ENCODE results near the gene ADD2.

DNA sequence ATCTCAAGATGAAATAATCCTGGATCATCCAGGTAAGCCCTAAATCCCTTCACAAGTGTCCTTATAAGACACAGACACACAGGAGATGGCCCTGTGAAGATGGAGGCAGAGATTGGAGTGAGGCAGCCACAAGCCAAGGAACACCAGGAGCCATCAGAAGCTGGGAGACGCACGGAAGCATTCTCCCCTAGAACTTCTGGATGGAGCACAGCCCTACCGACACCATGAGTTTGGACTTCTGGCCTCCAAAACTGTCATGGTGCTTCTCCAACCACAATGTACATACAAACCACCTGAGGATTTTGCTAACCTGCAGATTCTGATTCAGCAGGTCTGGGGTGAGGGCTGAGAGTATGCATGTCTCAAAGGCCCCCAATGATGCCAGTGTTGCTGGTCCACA is 42.5 kb downstream of the ADD2 start:
- TF ChIP-seq JUNB (IDR thresholded peaks at IDR 0.05; ENCODE audit: unreplicated experiment) (no peak), EZH2phosphoT487 (IDR thresholded peaks at IDR 0.05; ENCODE audit: unreplicated experiment) (no peak), CTCF (conservative IDR thresholded peaks at IDR 0.05; ENCODE audit: low read depth in 2 of 2) (no peak), EZH2 (IDR thresholded peaks at IDR 0.05; ENCODE audit: low read depth, unreplicated experiment) (no peak), POLR2AphosphoS5 (IDR thresholded peaks at IDR 0.05; ENCODE audit: low read depth) (no peak), CREB1 (CRISPR knock-in tag; IDR thresholded peaks at IDR 0.05; ENCODE audit: low read depth) (no peak), ZNF331 (CRISPR knock-in tag; IDR thresholded peaks at IDR 0.05; ENCODE audit: low read depth) (no peak)
- TF ChIP-seq, protein P1, sequence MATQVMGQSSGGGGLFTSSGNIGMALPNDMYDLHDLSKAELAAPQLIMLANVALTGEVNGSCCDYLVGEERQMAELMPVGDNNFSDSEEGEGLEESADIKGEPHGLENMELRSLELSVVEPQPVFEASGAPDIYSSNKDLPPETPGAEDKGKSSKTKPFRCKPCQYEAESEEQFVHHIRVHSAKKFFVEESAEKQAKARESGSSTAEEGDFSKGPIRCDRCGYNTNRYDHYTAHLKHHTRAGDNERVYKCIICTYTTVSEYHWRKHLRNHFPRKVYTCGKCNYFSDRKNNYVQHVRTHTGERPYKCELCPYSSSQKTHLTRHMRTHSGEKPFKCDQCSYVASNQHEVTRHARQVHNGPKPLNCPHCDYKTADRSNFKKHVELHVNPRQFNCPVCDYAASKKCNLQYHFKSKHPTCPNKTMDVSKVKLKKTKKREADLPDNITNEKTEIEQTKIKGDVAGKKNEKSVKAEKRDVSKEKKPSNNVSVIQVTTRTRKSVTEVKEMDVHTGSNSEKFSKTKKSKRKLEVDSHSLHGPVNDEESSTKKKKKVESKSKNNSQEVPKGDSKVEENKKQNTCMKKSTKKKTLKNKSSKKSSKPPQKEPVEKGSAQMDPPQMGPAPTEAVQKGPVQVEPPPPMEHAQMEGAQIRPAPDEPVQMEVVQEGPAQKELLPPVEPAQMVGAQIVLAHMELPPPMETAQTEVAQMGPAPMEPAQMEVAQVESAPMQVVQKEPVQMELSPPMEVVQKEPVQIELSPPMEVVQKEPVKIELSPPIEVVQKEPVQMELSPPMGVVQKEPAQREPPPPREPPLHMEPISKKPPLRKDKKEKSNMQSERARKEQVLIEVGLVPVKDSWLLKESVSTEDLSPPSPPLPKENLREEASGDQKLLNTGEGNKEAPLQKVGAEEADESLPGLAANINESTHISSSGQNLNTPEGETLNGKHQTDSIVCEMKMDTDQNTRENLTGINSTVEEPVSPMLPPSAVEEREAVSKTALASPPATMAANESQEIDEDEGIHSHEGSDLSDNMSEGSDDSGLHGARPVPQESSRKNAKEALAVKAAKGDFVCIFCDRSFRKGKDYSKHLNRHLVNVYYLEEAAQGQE (IDR thresholded peaks at IDR 0.05; ENCODE audit: unreplicated experiment), result no peak

All from GM23338 (cell line).